GM23248 (cell line): ENCODE results near the gene ZNF280A.

ENCODE experiments used
- EZH2 ChIP-seq: fragments of 200-600 bp; sonication (generic); IDR thresholded peaks from 2 replicates; pipeline ENCODE4 v1.6.1; 2018; ENCODE audit warnings: antibody characterized with exemption, mild to moderate bottlenecking; ENCODE audit not compliant: insufficient read depth, poor library complexity, severe bottlenecking
- EZH2phosphoT487 ChIP-seq: fragments of 200-600 bp; sonication (generic); IDR thresholded peaks from 2 replicates; pipeline ENCODE4 v1.6.1; 2018; ENCODE audit warnings: antibody characterized with exemption, moderate library complexity, mild to moderate bottlenecking, low read depth; ENCODE audit not compliant: insufficient read depth

- TF ChIP-seq EZH2phosphoT487 (no peak), EZH2 (no peak)
These were observed 13.3 kb downstream of the ZNF280A start for GRCh38 chr22:22506736-22507135.
